Measurements from ENCODE around the gene LAMB4. TPM values are rescaled to one million over a fixed set of nuclear protein-coding genes. Genes with fewer than 3 reads are reported as not detected.

The LAMB4 gene, protein sequence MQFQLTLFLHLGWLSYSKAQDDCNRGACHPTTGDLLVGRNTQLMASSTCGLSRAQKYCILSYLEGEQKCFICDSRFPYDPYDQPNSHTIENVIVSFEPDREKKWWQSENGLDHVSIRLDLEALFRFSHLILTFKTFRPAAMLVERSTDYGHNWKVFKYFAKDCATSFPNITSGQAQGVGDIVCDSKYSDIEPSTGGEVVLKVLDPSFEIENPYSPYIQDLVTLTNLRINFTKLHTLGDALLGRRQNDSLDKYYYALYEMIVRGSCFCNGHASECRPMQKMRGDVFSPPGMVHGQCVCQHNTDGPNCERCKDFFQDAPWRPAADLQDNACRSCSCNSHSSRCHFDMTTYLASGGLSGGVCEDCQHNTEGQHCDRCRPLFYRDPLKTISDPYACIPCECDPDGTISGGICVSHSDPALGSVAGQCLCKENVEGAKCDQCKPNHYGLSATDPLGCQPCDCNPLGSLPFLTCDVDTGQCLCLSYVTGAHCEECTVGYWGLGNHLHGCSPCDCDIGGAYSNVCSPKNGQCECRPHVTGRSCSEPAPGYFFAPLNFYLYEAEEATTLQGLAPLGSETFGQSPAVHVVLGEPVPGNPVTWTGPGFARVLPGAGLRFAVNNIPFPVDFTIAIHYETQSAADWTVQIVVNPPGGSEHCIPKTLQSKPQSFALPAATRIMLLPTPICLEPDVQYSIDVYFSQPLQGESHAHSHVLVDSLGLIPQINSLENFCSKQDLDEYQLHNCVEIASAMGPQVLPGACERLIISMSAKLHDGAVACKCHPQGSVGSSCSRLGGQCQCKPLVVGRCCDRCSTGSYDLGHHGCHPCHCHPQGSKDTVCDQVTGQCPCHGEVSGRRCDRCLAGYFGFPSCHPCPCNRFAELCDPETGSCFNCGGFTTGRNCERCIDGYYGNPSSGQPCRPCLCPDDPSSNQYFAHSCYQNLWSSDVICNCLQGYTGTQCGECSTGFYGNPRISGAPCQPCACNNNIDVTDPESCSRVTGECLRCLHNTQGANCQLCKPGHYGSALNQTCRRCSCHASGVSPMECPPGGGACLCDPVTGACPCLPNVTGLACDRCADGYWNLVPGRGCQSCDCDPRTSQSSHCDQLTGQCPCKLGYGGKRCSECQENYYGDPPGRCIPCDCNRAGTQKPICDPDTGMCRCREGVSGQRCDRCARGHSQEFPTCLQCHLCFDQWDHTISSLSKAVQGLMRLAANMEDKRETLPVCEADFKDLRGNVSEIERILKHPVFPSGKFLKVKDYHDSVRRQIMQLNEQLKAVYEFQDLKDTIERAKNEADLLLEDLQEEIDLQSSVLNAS (N-terminal part only)
- total RNA-seq (2014; rRNA removed; shearing (Covaris generic)), result 0.08 and 0.15 TPM in 2 replicates

DNA sequence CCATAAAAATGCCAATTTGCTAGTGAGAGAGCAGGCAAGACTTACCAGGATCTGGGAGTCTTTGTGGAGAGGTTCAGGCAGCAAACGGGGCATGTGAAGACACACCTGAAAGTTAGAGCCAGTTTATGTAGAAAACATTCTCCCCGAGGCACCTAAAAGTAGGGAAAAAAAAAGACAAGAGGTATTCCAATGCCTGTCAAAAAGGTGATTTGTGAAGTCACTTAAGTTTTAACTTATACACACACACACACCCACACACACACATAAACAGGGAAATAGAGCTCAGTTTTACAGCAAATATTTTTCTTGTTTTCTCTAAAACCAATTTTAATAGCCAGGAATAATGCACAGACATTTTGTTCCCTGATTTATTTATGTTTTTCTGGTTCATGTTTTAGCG, at the start of gene LAMB4:
Gene LAMB4 (minus strand): TSS at position 101 of the 400 bp plus-strand sequence. CDS start 7,197 bp downstream, outside the sequence.

DNA sequence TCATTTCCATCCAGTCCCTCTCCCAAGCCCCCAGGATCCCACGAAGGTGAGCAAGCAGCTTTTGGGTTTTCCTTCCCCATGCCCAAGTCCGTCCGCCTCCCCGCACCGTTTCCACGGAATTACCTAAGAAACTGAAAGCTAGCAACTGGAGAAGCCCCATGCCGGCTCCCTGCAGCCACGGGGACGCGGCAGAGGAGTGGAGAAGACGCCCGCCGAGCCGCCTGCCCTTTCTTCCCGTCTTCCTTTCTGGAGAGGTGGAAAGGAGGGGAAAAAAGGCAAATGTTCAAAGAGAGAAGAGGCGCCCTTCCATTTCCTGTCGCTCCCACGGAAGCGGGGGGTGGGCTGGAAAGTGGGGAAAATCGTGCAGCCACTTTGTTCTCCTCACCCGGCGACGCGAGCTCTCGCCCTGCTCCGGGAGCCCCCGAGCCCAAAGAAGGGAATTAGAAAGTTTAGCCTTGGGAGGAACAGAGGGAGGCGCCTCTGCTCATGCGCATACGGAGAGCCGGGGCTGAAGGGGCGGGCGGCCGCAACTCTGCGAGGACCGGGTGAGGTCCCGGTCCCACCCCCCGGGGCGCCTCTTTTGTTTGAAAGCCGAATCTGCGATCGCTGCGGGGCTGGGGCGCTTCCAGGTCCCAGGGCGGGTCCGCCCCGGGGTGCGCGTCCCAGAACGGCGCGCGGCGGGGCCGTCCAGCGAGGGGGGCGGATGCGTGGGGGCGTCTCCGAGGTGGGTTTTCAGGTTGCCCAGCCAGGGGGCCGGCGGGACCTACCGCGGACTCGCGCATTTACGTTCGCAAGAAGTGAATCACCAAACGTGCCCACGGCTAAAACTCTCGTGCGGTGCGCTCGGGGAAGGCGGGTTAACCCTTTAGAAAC, 127.2 kb downstream of the LAMB4 start, which contains the start of gene LAMB1:
Gene LAMB1 (minus strand): TSS at position 436 of the 873 bp plus-strand sequence. CDS start 276 bp downstream, at position 160.

Small RNA genes lying within 50 kb of the gene (small RNA-seq; reads per million reads assigned to genes)
- gene RF00012, result 0.54 reads per million, percentile 29 among the genes with 10 or more reads in this experiment

Other genes starting within 250 kb of the LAMB4 start
- gene DLD, start 239.2 kb downstream of the LAMB4 start, total RNA-seq (2014; rRNA removed; shearing (Covaris generic)), result 45.3 and 60.8 TPM in 2 replicates
- gene LAMB1, start 127.2 kb downstream of the LAMB4 start, total RNA-seq (2014; rRNA removed; shearing (Covaris generic)), result 375 and 395 TPM in 2 replicates